GM21825 (cell line): ENCODE data around the gene MNAT1.
"Not testable (repeated sequence)": the region's sequence is repeated elsewhere in the genome, so short reads cannot be mapped to it uniquely, and the experiment has no call there.

Source experiments
- ATAC-seq: cut with Tn5 transposase; IDR thresholded peaks from one replicate; pipeline ENCODE4 v1.9.1; 2021; ENCODE audit warnings: mild to moderate bottlenecking, moderate library complexity; ENCODE audit not compliant: unreplicated experiment

Gene MNAT1

GRCh38 chr14:60736494-60736893, 1.9 kb downstream of the MNAT1 start:
- no peak for ATAC-seq

DNA sequence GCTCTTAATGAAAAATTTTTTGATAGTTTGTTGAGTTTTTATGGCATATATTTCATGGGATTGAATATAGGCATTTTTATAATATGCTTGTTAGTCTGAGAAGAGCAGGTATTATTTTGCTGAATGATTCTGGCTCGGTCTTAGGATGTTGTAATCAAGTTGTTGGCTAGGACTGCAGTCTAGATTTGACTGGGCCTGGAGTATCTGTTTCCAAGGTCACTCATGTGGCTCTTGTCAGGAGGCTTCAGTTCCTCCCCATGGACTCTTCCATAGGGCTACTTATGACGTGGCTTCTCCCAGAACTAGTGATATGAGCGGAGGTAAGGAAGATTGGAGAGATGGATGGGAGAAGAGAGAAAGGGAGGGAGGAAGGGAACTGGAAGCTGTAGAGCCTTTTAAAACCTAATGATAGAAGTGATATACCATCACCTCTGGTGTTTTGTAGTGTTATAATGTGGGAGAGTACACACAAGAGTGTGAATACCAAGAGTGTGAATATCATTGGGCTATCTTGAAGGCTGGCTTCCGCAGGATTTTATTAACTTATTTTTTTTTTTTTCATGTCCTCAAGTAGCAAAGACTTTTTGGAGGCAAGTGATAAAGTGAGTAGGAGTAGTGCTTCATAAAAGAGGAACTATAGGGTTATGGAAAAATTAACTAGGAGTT, 4.4 kb downstream of the MNAT1 start:
- no peak for ATAC-seq

GRCh38 chr14:60744566-60744965, 10.0 kb downstream of the MNAT1 start:
- ATAC-seq, result no peak

DNA sequence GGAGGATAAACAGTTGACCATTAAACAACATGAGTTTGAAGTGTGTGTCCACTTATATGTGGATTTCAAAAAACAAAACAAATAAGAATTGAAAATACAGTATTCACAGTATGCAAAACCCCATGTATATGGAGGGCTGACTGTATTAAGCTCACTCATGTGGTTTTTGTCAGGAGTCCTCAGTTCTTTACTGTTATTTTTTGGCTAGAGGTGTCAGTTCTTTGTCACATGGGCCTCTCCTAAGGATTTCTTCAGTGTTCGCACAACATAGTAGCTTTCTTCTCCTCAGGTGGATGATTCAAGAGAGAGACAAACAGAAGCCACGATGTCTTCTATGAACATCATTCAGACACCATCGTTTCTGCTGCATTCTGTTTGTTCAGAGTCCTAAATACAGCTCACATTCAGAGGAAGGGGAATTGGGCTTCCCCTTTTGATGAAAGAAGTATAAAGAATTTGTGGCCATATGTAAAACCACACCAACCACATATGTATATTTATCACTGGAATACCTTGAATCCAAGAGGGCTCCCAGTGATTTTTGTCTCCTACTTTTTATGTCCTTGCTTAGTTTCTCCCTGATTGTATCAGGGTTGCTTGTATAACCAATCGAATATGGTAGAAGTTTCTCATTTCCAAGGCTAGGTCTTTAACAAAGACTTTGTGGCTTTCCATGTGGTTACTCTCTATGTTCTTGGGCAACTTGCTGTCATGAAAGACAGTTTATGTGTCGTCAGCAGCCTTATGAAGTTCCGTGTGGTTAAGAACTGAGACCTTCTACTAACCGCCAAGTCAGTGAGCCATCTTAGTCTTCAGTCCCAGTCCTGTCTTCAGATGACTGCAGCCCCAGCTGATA, 18.9 kb downstream of the MNAT1 start:
- ATAC-seq, result peak; percentile 95

- no peak for ATAC-seq
Measured at GRCh38 chr14:60756847-60757246, 22.3 kb downstream of the MNAT1 start.

DNA sequence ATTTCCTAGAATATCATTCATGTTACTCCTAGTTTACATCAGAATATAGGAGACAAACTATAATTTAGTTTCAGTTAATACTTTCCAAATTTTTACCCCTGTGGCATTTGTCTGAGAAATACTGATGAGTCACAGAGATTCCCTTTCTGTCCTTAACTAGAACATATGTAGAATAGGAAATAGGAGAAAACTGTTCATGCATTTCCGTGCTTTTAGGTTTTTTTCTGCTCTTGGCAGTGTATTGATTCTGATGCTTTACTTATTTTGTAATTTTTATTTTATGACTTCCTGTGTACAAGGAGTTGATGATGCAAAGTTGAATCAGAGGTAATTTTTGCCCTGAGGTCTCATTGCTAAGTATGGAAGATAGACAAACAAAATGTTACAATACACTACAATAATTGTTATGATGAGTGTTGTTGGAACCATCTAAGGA, 23.0 kb downstream of the MNAT1 start:
- no peak for ATAC-seq

GRCh38 chr14:60758885-60759284, 24.3 kb downstream of the MNAT1 start:
- peak; percentile 46 for ATAC-seq

DNA sequence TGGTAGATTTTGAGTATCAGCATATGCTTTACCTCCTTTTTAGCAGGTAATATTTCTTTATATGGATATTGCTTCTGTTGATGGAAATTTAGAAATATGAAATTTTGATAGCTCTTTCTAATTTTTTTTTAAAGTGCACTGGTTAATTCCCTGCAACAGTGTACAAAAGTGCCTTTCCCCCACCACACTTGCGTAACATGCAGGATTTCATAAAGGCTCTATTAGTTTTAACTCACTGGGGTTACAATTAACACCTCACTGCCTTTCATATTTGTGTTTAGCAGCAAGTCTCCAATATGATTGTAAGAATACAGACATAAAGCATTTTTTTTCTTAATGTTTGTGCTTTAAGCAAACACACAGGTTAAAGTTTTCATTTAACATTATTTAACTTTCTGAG, 25.6 kb downstream of the MNAT1 start:
- no peak for ATAC-seq

DNA sequence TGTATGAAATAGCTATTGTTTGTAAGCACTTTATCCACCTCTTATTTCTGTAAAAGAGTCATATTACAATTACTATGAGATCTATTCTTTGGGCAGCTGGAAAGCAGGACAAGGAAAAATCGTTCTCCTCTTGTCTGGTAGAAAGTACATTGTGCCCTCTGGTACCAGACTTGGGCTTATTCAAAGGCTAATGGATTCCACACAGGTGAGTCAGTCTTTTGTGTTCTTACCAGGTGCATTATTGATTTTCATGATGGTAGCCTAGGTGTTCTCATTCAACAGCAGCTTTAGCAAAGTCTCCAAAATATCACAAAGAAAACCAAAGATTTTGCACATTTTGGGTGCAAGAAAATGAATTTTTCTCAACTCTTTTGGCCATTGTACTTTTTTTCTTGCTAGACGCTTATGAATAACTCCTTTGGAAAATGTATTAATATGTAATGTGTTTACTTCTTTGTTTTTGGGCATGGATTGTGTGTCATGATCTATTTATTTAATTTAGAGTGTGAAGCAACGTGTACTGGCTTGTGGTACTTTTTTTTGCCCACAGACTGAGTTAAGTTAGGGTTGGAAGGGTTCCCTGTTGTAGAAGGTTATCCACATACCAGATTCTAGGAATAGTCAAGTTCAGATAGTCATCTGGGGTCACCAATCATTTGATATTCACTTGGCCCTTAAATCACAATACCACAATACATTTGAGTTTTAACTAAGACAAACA, 26.2 kb downstream of the MNAT1 start:
- ATAC-seq, result no peak

DNA sequence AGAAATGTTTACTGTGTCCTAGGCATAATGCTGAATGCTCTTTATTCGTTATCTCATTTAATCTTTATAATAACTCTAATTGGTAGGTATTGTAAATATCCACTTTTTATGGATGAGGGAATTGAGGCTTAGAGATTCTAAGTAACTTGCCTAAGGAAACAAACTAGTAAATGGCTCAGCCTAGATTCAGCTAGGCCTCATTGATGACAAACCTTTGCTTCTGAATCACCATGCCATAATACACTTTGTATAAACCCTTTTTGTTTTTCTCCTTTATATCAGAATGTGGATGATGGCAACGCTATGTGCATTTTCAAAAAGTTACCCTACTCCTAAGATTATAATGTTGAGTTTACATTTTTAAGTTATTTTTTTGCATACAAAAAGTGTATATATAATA, 34.0 kb downstream of the MNAT1 start:
- no peak for ATAC-seq

- no peak for ATAC-seq
Measured at GRCh38 chr14:60771117-60771516, 36.6 kb downstream of the MNAT1 start.

GRCh38 chr14:60773558-60773957, 39.0 kb downstream of the MNAT1 start:
- peak; percentile 63 for ATAC-seq

GRCh38 chr14:60775296-60775695, 40.7 kb downstream of the MNAT1 start:
- ATAC-seq, result no peak

- no peak for ATAC-seq
Measured at GRCh38 chr14:60777856-60778578, 43.5 kb downstream of the MNAT1 start.

DNA sequence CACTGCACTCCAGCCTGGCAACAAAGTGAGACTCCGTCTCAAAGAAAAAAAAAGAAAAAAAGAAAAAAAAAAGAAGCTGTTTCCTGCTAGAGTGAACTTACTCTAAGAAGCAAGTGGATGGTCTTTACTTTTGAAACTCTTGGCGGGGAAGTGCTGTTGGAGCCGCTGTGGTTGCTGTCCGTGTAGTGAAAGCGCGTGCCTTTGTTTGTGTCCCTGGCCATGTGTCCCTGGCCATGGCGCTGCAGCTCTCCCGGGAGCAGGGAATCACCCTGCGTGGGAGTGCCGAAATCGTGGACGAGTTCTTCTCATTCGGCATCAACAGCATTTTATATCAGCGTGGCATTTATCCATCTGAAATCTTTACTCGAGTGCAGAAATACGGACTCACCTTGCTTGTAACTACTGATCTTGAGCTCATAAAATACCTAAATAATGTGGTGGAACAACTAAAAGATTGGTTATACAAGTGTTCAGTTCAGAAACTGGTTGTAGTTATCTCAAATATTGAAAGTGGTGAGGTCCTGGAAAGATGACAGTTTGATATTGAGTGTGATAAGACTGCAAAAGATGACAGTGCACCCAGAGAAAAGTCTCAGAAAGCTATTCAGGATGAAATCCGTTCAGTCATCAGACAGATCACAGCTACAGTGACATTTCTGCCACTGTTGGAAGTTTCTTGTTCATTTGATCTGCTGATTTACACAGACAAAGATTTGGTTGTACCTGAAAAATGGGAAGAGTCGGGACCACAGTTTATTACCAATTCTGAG, 45.4 kb downstream of the MNAT1 start:
- not testable (repeated sequence) for ATAC-seq

GRCh38 chr14:60780558-60780957, 46.0 kb downstream of the MNAT1 start:
- ATAC-seq, result not testable (repeated sequence)

GRCh38 chr14:60786905-60787304, 52.3 kb downstream of the MNAT1 start:
- ATAC-seq, result no peak

DNA sequence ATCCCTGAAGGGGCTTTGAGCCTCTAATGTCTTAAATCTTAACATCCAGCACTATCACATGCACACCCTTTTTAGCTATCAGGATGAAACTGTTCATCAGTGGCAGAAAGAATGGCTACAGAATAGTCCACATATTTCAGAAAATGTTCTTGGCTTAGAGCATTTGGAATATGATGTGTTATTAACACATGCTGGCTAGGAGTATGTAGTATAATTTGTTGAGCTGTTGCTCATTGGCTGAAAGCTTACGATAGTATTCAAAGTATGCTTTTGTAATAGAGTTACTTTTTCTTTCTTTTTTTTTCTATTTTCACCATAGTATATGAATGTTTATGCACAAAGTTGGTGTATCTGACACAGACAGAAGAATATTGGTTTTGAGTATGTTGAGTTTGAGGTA, 55.1 kb downstream of the MNAT1 start:
- ATAC-seq, result no peak

- no peak for ATAC-seq
Measured at GRCh38 chr14:60790850-60791249, 56.3 kb downstream of the MNAT1 start.

DNA sequence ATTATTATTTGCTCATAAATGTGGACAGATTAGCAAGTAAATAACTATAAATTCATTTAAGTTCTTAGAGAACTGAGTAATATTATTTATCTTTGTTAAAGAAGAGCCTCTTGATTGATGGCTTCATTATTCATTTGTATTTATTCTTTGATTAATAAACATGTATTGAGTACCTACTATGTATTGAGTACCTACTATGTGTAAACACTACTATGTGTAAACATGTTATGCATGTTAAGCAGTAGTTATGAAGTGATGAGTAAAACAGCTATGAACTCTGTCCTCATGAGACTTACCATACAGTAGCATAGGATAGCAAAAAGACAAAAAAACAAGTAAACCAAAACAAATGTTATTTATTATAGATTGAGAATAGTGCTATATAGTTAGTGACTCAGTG, 61.9 kb downstream of the MNAT1 start:
- no peak for ATAC-seq
